Stimulated activated CD4-positive, alpha-beta T cell treated with anti-CD3 and anti-CD28 coated beads, TNF-alpha, amount 100 ng/mL, for 48 hours (primary cell): ENCODE measurements around the gene RGS17.
"Not testable (repeated sequence)": the region's sequence is repeated elsewhere in the genome, so short reads cannot be mapped to it uniquely, and the experiment has no call there.

ENCODE experiments used
- DNase-seq, 3 donors: peaks; one replicate each; pipeline ENCODE4 v3.0.0-alpha.2; 2020; ENCODE audit warnings: low read depth in 3 of 3

RGS17 gene

DNA sequence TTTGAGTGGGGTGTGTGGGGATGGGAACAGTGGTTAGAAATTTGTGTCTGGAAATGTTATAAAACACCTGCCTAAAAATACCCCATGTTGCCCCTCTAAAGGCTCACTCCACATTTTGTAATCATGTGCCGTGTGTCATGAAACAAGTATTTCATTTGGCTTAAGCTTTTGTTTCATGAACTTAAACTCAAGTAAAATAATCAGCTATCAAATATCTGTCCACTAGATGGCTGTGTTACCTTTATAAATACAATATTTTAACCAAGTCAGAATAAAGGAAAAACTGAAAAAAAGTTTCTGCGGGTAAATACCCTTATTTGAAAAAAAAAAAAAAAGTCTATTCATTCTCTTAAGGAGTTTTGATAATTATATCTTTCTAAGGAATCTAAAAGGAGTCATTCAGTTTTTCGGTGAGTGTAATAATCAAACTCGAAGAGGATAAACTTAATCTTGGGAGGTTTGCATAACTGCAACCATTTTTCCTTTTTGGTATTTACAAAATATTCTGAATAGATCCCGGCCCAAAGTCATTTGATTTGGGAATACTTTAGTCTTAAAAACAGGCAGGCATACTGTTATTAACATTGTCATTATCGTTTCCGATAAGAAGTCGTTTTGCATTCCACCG lies 98.7 kb downstream of the RGS17 start:
- DNase-seq: no peak

GRCh38 chr6:153031335-153031955 lies 99.6 kb downstream of the RGS17 start:
- DNase-seq: no peak

- DNase-seq: no peak
These were observed 102.1 kb downstream of the RGS17 start for GRCh38 chr6:153028963-153029362.

DNA sequence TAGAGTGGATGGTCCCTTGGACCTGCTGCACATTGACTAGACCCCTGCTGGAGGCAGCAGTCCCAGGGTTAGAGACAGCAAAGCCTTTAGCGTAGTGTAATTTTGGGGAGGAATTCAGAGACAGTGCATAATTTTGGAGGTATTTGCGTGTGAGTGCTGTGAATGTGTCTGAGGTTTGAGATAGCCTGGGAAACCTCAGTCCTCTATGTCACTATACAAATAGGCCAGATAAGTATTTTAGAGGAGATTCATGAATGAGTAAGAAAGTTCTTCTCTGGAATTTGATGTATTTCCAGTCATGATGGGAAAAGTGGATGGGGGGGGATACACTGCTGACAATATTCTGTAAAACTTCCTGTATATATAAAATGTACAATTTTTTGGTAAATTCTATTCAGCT lies 102.8 kb downstream of the RGS17 start:
- no peak for DNase-seq

DNA sequence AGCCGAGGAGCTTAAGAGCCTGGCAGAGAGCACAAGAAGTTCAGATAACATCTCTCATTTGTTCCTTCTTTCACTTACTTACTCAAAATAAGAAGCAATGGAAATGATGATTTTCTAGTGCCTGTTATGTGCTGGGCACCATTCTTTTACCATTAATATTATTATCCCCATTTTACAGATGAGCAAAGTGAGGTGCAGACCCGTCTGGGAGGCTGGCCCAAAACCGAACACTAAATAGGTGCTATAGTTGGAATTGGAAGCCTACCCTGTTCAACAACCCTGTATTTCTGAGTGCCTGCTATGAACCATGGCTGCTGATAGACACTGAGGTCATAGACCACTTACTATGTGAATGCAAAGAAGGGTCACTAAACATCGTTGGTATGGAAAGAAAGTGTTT lies 103.6 kb downstream of the RGS17 start:
- DNase-seq: no peak

DNA sequence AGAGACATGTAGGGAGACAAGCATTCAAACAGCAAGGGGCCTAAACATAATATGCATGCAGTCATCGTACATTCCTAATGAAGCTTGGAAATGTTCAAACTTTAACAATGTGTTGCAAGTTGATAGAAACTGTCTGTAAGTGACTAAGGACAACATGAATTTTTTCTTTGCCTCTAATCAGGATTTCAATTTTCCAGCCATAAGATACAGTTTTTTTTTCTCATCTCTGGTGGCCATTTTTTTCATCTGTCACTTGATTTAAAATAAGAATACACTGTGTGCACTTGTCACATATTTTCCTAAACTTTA lies 106.4 kb downstream of the RGS17 start:
- DNase-seq: no peak

GRCh38 chr6:153023977-153024708 lies 106.9 kb downstream of the RGS17 start:
- peak in 1 of 3 donors; percentile 31 for DNase-seq

GRCh38 chr6:153018355-153018754 lies 112.7 kb downstream of the RGS17 start:
- DNase-seq: no peak

DNA sequence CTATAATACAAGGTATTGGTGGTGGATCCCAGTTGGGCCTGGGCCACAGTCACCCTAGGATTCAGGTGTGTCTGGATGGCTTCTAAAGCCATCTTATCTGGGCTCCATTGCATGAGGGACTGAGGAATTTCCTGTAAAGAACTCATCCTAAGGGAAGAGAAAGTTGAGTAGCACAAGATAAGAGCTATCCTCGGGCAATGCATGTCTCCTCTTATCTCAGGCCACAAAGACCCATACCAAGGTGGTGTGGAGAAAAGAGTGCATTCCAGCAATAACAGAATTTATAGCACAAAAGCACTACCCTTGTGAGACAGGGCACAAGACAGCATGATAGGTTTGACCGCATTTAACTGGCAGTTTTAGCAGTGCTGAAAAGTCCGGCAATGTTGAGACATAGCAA lies 114.2 kb downstream of the RGS17 start:
- DNase-seq: no peak

- no peak for DNase-seq
These were observed 115.9 kb downstream of the RGS17 start for GRCh38 chr6:153015094-153015640.

DNA sequence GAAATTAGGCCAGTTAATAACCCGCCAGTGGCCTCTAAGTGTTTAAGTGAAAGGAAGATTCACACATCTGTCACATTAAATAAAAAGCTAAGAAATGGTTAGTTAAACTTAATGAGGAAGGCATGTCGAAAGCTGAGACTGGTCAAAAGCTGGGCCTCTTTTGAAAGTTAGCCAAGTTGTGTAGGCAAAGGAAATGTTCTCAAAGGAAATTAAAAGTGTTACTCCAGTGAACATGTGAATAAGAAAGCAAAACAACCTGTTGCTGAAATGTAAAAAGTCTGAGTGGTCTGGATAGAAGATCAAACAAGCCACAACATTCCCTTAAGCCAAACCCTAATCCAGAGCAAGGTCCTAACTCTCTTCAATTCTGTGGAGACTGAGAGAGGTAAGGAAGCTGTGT lies 117.6 kb downstream of the RGS17 start:
- no peak for DNase-seq

GRCh38 chr6:153012856-153013255 lies 118.2 kb downstream of the RGS17 start:
- no peak for DNase-seq

DNA sequence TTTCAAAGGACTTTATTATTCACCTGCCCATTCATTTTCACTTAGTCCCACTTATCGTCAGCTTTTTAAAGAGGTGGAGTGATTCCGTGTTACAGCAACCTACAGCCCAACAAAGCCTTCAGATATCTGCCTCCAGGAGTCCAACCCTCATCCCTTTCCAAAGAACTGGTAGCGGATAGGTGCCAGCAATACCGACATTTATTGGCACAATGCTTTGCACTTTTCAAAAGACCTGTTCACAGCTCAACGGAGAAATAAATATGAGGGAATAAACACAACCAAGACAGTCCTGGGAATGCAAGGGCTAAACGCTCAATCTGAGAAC lies 127.8 kb downstream of the RGS17 start:
- DNase-seq: no peak

- peak; percentile 76 to 88 (median 78) for DNase-seq
These were observed 128.3 kb downstream of the RGS17 start, which contains the start of gene MTRF1L for GRCh38 chr6:153002613-153003365. MTRF1L (minus strand) TSS chr6:153002709; CDS start chr6:153002685, 24 bp downstream.

GRCh38 chr6:153001767-153002612 lies 129.1 kb downstream of the RGS17 start:
- no peak for DNase-seq

- not testable (repeated sequence) for DNase-seq
These were observed 130.3 kb downstream of the RGS17 start for GRCh38 chr6:153000790-153001189.

- DNase-seq: no peak
These were observed 130.8 kb downstream of the RGS17 start for GRCh38 chr6:153000243-153000642.

- DNase-seq: not testable (repeated sequence)
These were observed 131.5 kb downstream of the RGS17 start for GRCh38 chr6:152999538-152999937.

DNA sequence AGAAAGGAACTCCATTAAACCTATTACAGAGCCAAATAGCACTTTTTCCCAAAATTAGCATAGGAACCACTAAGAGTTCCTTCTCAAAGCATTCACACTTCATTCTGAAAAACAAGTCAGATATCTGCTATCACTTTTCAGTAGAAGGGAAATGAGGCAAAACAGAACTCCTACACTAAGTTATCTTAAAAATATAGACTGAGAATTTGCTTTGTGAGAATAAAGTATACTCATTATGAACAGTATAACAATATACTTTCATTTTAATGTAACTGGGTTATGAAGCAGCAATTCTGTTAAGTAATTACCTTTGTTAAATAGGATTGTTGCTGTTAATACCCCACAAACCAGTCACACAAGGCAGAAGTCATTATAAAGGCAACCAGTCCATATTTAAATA lies 137.2 kb downstream of the RGS17 start:
- DNase-seq: no peak

GRCh38 chr6:152993431-152993830 lies 137.7 kb downstream of the RGS17 start:
- no peak for DNase-seq

DNA sequence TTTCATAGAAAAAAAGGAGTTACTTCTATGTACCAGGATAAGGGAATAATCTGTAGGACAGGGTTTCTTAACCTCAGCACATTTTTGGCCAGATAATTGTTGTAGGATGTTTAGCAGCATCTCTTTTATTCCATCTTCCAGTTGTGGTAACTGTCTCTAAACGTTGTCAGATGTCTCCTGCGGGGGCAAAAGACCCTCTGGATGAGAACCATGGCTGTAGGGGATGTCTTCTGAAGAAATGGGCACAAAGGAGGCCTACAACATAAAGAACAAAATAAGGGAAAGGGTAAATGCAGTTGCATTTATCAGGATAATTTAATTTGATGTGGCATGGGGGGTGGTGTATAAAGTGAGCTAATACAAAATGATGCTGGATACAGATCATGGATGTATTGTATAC lies 144.1 kb downstream of the RGS17 start:
- DNase-seq: no peak
